Prostate gland (tissue), 2 donors: Measurements from ENCODE around the gene FAM120B.

ENCODE experiments used
- POLR2A ChIP-seq: fragments of 450-650 bp; IDR thresholded peaks from one replicate; pipeline ENCODE4 v1.6.1; 2016; ENCODE audit warnings: antibody characterized with exemption, mild to moderate bottlenecking
- TF ChIP-seq, protein P1 (sequence below), 4 experiments: fragments of 200-600 bp in 2 of 4; fragments of 450-650 bp in 2 of 4; sonication (generic) in 2 of 4; IDR thresholded peaks; 1 replicate in 3 of 4; 2 replicates in 1 of 4; pipeline ENCODE4 v1.5.1; 2016 to 2019; ENCODE audit warnings: antibody characterized with exemption in 4 of 4, mild to moderate bottlenecking in 2 of 4, moderate library complexity in 2 of 4

DNA sequence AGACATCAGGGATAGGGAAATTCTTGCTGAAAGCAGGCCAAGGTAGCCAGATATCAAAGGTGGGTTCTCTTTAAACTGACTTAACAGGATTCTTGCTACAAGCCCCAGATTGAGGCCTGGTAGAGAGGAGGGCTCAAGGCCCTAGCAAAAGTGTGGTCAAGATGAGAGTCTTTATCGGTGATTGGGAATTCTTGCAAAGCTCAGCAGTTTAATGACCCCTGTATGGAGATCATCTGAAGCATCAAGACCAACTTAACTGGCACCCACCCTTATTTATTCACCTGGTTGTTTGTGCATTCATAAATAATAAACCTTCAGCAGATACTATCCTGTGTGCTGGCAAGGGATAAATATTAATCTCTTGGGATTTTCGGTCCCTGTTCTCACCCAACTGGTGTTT, 6.3 kb downstream of the FAM120B start:
- TF ChIP-seq, protein P1, sequence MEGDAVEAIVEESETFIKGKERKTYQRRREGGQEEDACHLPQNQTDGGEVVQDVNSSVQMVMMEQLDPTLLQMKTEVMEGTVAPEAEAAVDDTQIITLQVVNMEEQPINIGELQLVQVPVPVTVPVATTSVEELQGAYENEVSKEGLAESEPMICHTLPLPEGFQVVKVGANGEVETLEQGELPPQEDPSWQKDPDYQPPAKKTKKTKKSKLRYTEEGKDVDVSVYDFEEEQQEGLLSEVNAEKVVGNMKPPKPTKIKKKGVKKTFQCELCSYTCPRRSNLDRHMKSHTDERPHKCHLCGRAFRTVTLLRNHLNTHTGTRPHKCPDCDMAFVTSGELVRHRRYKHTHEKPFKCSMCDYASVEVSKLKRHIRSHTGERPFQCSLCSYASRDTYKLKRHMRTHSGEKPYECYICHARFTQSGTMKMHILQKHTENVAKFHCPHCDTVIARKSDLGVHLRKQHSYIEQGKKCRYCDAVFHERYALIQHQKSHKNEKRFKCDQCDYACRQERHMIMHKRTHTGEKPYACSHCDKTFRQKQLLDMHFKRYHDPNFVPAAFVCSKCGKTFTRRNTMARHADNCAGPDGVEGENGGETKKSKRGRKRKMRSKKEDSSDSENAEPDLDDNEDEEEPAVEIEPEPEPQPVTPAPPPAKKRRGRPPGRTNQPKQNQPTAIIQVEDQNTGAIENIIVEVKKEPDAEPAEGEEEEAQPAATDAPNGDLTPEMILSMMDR (IDR thresholded peaks at IDR 0.05) = no peak
- no peak for TF ChIP-seq POLR2A
